ENCODE data around the gene COL4A2. TPM values are rescaled to one million over a fixed set of nuclear protein-coding genes. Genes with fewer than 3 reads are reported as not detected.
A peak's percentile ranks its signal among the peaks of the same experiment; 100 is the strongest.

The COL4A2 gene
- total RNA-seq, 4 donors from 2014 or later = 419 to 931 (median 555) TPM

DNA sequence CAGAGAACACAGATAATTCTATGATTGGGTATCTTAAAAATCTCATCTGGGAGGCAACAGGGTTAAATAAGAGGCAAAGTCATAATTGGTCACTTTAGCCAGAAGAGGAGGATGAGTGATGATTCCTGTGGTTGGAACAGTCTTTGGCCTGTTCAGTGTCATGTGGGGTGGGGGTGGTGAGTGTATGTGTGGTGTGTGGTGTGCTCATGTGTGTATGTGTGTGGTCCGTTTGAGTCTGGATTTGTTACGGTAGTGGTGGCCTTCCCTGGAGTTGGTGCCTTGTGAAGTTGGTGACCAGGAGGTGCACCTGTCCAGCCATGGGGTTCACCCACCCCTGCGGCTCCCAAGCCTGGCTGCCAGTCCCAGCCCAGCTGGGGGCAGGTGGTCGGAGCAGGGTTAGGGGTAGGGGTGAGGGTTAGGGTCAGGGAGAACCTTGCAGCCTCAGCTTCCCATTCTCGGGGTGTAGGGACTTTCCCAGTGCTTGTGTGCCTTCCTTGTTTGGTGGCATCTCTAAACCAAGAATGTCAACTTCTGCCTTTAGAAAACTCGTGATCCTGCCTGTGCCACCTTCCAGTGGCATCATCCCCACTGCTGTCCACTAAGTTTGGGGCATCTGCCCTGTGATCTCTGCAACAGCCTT lies 156.9 kb downstream of the COL4A2 start:
- peak overlapping the region in 3 of 4 donors; percentile 31 to 53 (median 45) for H3K27ac ChIP-seq (replicated peaks in 1 of 4)
- DNase-seq (ENCODE audit: extremely low spot score) = no peak
- TF ChIP-seq, protein P1, sequence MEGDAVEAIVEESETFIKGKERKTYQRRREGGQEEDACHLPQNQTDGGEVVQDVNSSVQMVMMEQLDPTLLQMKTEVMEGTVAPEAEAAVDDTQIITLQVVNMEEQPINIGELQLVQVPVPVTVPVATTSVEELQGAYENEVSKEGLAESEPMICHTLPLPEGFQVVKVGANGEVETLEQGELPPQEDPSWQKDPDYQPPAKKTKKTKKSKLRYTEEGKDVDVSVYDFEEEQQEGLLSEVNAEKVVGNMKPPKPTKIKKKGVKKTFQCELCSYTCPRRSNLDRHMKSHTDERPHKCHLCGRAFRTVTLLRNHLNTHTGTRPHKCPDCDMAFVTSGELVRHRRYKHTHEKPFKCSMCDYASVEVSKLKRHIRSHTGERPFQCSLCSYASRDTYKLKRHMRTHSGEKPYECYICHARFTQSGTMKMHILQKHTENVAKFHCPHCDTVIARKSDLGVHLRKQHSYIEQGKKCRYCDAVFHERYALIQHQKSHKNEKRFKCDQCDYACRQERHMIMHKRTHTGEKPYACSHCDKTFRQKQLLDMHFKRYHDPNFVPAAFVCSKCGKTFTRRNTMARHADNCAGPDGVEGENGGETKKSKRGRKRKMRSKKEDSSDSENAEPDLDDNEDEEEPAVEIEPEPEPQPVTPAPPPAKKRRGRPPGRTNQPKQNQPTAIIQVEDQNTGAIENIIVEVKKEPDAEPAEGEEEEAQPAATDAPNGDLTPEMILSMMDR (IDR thresholded peaks at IDR 0.05) = no peak
- TF ChIP-seq POLR2AphosphoS5 (IDR thresholded peaks at IDR 0.05) (no peak), POLR2A (IDR thresholded peaks at IDR 0.05; ENCODE audit: low read depth) (no peak), EP300 (IDR thresholded peaks at IDR 0.05) (no peak)
- H3K9me3 ChIP-seq = no peaks in the 10 kb centered on the region
- intact Hi-C loops (cut with DNase I) = no loop called here
- no peaks in the 10 kb centered on the region for H3K27me3 ChIP-seq
- peaks cover 0 to 5% (median 2%) of the 10 kb centered on the region in 4 donors for H3K4me1 ChIP-seq
- H3K36me3 ChIP-seq = peaks cover 52 to 100% (median 99%) of the 10 kb centered on the region in 4 donors
- 70% methylated on average over 6 of the region's 6 CpGs for WGBS
- H3K4me3 ChIP-seq = no peak overlapping the region

DNA sequence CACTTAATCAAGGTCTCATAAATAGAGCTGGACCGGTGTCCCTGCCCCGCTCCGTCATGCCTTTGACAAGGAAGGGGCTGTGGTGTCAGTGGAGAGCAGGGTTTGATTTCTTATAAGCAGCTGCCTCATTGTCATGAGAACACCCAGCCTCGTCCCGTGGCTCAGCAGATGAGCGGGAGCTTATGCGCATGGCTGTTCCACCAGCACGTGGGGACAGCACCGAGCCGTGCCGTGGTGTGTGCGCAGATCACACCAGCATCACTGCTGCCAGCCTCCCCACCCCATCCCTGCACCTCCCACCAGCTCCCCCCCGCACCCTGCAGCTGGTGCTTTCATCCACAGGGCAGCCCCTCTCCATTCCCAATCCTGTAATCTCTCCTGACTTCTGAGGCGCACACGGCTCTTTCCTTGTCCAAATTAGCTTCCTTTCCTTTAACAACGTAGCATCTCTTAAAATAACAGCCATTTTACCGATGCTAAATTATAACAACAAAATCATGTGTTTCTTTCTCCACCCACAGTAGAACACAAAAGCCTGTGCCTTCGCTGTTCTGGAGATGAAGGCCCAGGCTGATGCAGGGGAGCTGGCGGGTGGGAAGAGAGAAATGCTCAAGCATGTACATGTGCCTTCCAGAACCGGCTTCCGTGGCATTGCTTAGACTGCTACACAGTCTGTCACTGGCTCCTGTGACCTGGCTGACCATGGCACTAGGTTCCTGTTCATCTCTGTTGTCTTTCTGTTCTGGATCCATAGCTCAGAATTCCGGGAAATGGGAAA lies 157.7 kb downstream of the COL4A2 start:
- no peak for DNase-seq (ENCODE audit: extremely low spot score)
- Histone ChIP-seq H3K4me3 (no peak overlapping the region), H3K9me3 (no peaks in the 10 kb centered on the region), H3K27ac (replicated peaks in 1 of 4) (peak overlapping the region in 2 of 4 donors; percentile 34 to 45), H3K4me1 (peaks cover 0 to 5% (median 2%) of the 10 kb centered on the region in 4 donors), H3K27me3 (no peaks in the 10 kb centered on the region), H3K36me3 (peaks cover 50 to 100% (median 99%) of the 10 kb centered on the region in 4 donors)
- TF ChIP-seq EP300 (IDR thresholded peaks at IDR 0.05) = no peak
- TF ChIP-seq POLR2A (IDR thresholded peaks at IDR 0.05; ENCODE audit: low read depth) = no peak
- intact Hi-C loops (cut with DNase I) = no loop called here
- WGBS = 84% methylated on average over 20 of the region's 22 CpGs

- no peak for DNase-seq (ENCODE audit: extremely low spot score)
Measured at GRCh38 chr13:110465696-110466095, 158.6 kb downstream of the COL4A2 start.

GRCh38 chr13:110466266-110466915 lies 159.3 kb downstream of the COL4A2 start:
- TF ChIP-seq POLR2AphosphoS5 (IDR thresholded peaks at IDR 0.05) (no peak), POLR2A (IDR thresholded peaks at IDR 0.05; ENCODE audit: low read depth) (no peak), EP300 (IDR thresholded peaks at IDR 0.05) (no peak)
- TF ChIP-seq, protein P1 (IDR thresholded peaks at IDR 0.05) = no peak
- Histone ChIP-seq H3K27ac (replicated peaks in 1 of 4) (no peak overlapping the region), H3K4me1 (peaks cover 0 to 18% (median 13%) of the 10 kb centered on the region in 4 donors), H3K4me3 (no peak overlapping the region), H3K36me3 (peaks cover 43 to 100% (median 100%) of the 10 kb centered on the region in 4 donors), H3K9me3 (no peaks in the 10 kb centered on the region), H3K27me3 (no peaks in the 10 kb centered on the region)
- 59% methylated on average over 6 of the region's 6 CpGs for WGBS
- intact Hi-C loops (cut with DNase I) = no loop called here
- DNase-seq (ENCODE audit: extremely low spot score) = no peak

More at GRCh38 chr13:110465696-110466095, 158.6 kb downstream of the COL4A2 start:
- H3K27me3 ChIP-seq = no peaks in the 10 kb centered on the region
- TF ChIP-seq POLR2AphosphoS5 (IDR thresholded peaks at IDR 0.05) (no peak), POLR2A (IDR thresholded peaks at IDR 0.05; ENCODE audit: low read depth) (no peak), EP300 (IDR thresholded peaks at IDR 0.05) (no peak)
- TF ChIP-seq, protein P1 (IDR thresholded peaks at IDR 0.05) = no peak
- H3K4me3 ChIP-seq = no peak overlapping the region
- intact Hi-C loops (cut with DNase I) = no loop called here
- peaks cover 0 to 11% (median 6%) of the 10 kb centered on the region in 4 donors for H3K4me1 ChIP-seq
- no peaks in the 10 kb centered on the region for H3K9me3 ChIP-seq
- 80% methylated on average over 9 of the region's 9 CpGs for WGBS
- H3K27ac ChIP-seq (replicated peaks in 1 of 4) = peak overlapping the region in 3 of 4 donors; percentile 2 to 30 (median 5)
- H3K36me3 ChIP-seq = peaks cover 46 to 100% (median 100%) of the 10 kb centered on the region in 4 donors

All from esophagus muscularis mucosa (tissue), 4 donors.